Measurements from ENCODE around the gene BIRC2.

DNA sequence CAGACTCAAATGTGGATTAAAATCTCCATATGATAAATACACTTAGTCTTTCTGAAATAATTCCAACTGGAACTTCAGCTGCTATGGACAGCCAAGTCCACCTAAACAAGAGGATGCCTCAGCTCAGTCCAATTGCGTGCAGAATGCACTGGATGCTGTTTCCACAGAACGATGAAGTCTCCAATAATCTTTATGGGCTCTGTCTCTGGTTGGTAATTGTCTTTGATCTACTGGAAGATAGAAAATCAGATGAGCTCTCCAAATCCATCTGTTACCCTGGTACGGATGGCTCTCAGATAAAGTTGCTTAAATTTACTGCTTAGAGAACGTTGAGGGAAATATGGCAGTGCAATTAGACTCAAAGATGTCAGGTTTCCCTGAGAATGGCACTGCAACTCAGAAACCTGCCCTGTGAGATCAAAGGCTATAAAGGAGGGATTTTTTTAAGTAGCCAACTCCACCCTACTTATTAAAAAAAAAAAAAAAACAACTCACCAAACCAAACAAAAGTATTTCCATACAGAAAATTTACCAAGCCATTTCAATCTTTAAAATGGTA, 30.6 kb upstream of the BIRC2 start:
- TF ChIP-seq, protein P1, sequence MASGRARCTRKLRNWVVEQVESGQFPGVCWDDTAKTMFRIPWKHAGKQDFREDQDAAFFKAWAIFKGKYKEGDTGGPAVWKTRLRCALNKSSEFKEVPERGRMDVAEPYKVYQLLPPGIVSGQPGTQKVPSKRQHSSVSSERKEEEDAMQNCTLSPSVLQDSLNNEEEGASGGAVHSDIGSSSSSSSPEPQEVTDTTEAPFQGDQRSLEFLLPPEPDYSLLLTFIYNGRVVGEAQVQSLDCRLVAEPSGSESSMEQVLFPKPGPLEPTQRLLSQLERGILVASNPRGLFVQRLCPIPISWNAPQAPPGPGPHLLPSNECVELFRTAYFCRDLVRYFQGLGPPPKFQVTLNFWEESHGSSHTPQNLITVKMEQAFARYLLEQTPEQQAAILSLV (tag; IDR thresholded peaks at IDR 0.05): no peak
- TF ChIP-seq, protein P2, sequence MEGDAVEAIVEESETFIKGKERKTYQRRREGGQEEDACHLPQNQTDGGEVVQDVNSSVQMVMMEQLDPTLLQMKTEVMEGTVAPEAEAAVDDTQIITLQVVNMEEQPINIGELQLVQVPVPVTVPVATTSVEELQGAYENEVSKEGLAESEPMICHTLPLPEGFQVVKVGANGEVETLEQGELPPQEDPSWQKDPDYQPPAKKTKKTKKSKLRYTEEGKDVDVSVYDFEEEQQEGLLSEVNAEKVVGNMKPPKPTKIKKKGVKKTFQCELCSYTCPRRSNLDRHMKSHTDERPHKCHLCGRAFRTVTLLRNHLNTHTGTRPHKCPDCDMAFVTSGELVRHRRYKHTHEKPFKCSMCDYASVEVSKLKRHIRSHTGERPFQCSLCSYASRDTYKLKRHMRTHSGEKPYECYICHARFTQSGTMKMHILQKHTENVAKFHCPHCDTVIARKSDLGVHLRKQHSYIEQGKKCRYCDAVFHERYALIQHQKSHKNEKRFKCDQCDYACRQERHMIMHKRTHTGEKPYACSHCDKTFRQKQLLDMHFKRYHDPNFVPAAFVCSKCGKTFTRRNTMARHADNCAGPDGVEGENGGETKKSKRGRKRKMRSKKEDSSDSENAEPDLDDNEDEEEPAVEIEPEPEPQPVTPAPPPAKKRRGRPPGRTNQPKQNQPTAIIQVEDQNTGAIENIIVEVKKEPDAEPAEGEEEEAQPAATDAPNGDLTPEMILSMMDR (IDR thresholded peaks at IDR 0.05 in 2 of 3, conservative IDR thresholded peaks at IDR 0.05 in 1 of 3; ENCODE audit: insufficient read depth in 2 of 3, low read depth in 1 of 3, low read length in 3 of 3): no peak
- TF ChIP-seq ZNF253 (CRISPR knock-in tag; conservative IDR thresholded peaks at IDR 0.05) (no peak), ZNF274 (IDR thresholded peaks at IDR 0.05; ENCODE audit: borderline replicate concordance, low read depth, low read length) (no peak), ZBTB7A (IDR thresholded peaks at IDR 0.05; ENCODE audit: borderline replicate concordance, control insufficient read depth, low read depth, low read length) (no peak), POLR2AphosphoS5 (IDR thresholded peaks at IDR 0.05; ENCODE audit: control insufficient read depth, insufficient read depth, low read depth, low read length) (no peak), NR2C2 (CRISPR knock-in tag; IDR thresholded peaks at IDR 0.05) (no peak), NR2C2 (tag; IDR thresholded peaks at IDR 0.05) (no peak), BHLHE40 (IDR thresholded peaks at IDR 0.05; ENCODE audit: low read length) (no peak), OTX1 (CRISPR knock-in tag; IDR thresholded peaks at IDR 0.05) (no peak), FOXM1 (IDR thresholded peaks at IDR 0.05; ENCODE audit: low read depth) (no peak), FOXM1 (CRISPR knock-in tag; IDR thresholded peaks at IDR 0.05; ENCODE audit: low read depth) (no peak)
- TF ChIP-seq, protein P3, sequence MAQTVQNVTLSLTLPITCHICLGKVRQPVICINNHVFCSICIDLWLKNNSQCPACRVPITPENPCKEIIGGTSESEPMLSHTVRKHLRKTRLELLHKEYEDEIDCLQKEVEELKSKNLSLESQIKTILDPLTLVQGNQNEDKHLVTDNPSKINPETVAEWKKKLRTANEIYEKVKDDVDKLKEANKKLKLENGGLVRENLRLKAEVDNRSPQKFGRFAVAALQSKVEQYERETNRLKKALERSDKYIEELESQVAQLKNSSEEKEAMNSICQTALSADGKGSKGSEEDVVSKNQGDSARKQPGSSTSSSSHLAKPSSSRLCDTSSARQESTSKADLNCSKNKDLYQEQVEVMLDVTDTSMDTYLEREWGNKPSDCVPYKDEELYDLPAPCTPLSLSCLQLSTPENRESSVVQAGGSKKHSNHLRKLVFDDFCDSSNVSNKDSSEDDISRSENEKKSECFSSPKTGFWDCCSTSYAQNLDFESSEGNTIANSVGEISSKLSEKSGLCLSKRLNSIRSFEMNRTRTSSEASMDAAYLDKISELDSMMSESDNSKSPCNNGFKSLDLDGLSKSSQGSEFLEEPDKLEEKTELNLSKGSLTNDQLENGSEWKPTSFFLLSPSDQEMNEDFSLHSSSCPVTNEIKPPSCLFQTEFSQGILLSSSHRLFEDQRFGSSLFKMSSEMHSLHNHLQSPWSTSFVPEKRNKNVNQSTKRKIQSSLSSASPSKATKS (CRISPR knock-in tag; IDR thresholded peaks at IDR 0.05): no peak
- TF ChIP-seq, protein P4, sequence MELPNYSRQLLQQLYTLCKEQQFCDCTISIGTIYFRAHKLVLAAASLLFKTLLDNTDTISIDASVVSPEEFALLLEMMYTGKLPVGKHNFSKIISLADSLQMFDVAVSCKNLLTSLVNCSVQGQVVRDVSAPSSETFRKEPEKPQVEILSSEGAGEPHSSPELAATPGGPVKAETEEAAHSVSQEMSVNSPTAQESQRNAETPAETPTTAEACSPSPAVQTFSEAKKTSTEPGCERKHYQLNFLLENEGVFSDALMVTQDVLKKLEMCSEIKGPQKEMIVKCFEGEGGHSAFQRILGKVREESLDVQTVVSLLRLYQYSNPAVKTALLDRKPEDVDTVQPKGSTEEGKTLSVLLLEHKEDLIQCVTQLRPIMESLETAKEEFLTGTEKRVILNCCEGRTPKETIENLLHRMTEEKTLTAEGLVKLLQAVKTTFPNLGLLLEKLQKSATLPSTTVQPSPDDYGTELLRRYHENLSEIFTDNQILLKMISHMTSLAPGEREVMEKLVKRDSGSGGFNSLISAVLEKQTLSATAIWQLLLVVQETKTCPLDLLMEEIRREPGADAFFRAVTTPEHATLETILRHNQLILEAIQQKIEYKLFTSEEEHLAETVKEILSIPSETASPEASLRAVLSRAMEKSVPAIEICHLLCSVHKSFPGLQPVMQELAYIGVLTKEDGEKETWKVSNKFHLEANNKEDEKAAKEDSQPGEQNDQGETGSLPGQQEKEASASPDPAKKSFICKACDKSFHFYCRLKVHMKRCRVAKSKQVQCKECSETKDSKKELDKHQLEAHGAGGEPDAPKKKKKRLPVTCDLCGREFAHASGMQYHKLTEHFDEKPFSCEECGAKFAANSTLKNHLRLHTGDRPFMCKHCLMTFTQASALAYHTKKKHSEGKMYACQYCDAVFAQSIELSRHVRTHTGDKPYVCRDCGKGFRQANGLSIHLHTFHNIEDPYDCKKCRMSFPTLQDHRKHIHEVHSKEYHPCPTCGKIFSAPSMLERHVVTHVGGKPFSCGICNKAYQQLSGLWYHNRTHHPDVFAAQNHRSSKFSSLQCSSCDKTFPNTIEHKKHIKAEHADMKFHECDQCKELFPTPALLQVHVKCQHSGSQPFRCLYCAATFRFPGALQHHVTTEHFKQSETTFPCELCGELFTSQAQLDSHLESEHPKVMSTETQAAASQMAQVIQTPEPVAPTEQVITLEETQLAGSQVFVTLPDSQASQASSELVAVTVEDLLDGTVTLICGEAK (IDR thresholded peaks at IDR 0.05): no peak
- TF ChIP-seq, protein P4 (CRISPR knock-in tag; IDR thresholded peaks at IDR 0.05): no peak
- TF ChIP-seq, protein P5, sequence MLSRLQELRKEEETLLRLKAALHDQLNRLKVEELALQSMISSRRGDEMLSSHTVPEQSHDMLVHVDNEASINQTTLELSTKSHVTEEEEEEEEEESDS (CRISPR knock-in tag; IDR thresholded peaks at IDR 0.05): no peak

All from K562 (cell line).